Left ventricle myocardium inferior (tissue), 1 donor: ENCODE results near the gene OAT. TPM values are rescaled to one million over a fixed set of nuclear protein-coding genes. Genes with fewer than 3 reads are reported as not detected.

ENCODE experiments used
- DNase-seq: peaks from one replicate; pipeline ENCODE4 v3.0.0-alpha.2; 2020
- H3K27ac ChIP-seq: fragments of 200-600 bp; replicated peaks from 2 replicates; pipeline ENCODE4 v1.8.0; 2021
- H3K27me3 ChIP-seq: fragments of 200-600 bp; 2 replicates; pipeline ENCODE4 v1.8.0; 2021; ENCODE audit warnings: low read depth
- H3K36me3 ChIP-seq: fragments of 200-600 bp; 2 replicates; pipeline ENCODE4 v1.8.0; 2021
- H3K4me1 ChIP-seq: fragments of 200-600 bp; 2 replicates; pipeline ENCODE4 v1.8.0; 2021
- H3K4me3 ChIP-seq: fragments of 200-600 bp; 2 replicates; pipeline ENCODE4 v1.8.0; 2021; ENCODE audit warnings: mild to moderate bottlenecking, moderate library complexity
- H3K9me3 ChIP-seq: fragments of 200-600 bp; replicated peaks from 2 replicates; pipeline ENCODE4 v1.8.0; 2021
- intact Hi-C: fragments of 100-400 bp; cut with micrococcal nuclease; formaldehyde crosslinking; loops from one replicate; pipeline ENCODE4 v1.11.0; 2022
- total RNA-seq: library from RNA; stranded (reverse); fragmentation: NEBNext Ultra II Directional; extraction: Animal tissue kit (Norgen Biotek cat#: 25700); gene quantifications from one replicate; pipeline ENCODE4 v1.2.1, GENCODE V29; 2021
- TF ChIP-seq, protein P1 (sequence below): fragments of 200-600 bp; IDR thresholded peaks from 2 replicates; pipeline ENCODE4 v1.8.0; 2021; ENCODE audit warnings: antibody characterized with exemption, mild to moderate bottlenecking, borderline replicate concordance
- donor health status: DM: no; HTN: yes; CAD: no; lungs with severe emphysema.

The OAT gene
- total RNA-seq, 1 donor from 2014 or later, result 24.3 TPM

DNA sequence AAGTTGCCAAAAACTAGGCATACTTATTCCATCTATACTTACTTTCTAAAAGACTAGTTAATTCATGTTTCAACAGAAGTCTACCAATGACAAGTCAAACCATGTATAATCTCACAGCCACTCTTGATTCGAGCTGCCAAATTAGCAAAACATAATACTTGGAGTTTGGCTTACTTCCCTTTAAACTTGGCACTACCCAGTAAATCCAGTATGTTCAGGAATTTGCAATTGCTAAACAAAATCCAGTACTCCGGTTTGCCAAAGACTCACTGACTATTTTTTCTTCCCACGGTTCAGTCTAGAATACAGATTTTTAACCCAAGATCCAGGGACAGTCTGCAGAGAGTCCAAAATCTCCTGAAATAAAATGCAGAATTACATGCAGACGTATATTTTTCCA, 4.6 kb downstream of the OAT start:
- Histone ChIP-seq H3K4me3 (no peak overlapping the region), H3K36me3 (peaks cover 29% of the 10 kb centered on the region), H3K4me1 (peaks cover 45% of the 10 kb centered on the region), H3K9me3 (no peaks in the 10 kb centered on the region), H3K27me3 (no peaks in the 10 kb centered on the region), H3K27ac (no peak overlapping the region)
- no peak for DNase-seq
- TF ChIP-seq, protein P1, sequence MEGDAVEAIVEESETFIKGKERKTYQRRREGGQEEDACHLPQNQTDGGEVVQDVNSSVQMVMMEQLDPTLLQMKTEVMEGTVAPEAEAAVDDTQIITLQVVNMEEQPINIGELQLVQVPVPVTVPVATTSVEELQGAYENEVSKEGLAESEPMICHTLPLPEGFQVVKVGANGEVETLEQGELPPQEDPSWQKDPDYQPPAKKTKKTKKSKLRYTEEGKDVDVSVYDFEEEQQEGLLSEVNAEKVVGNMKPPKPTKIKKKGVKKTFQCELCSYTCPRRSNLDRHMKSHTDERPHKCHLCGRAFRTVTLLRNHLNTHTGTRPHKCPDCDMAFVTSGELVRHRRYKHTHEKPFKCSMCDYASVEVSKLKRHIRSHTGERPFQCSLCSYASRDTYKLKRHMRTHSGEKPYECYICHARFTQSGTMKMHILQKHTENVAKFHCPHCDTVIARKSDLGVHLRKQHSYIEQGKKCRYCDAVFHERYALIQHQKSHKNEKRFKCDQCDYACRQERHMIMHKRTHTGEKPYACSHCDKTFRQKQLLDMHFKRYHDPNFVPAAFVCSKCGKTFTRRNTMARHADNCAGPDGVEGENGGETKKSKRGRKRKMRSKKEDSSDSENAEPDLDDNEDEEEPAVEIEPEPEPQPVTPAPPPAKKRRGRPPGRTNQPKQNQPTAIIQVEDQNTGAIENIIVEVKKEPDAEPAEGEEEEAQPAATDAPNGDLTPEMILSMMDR, result no peak
- intact Hi-C loops, result no loop called here

DNA sequence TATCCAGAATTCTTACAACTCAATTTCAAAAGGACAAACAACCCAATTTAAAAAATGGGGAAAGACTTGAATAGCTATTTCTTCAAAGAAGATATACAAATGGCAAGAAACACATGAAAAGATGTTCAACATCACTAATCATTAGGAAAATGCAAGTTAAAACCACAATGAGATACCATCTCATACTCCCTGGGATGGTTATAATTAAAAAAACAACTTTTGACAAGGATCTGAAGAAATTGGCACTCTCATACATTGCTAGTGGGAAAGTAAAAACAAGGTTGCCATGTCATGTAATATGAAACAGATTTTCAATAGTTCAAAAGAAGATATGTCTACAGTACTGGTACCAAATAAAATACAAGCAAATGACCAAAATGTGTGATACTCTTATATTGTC, 9.0 kb downstream of the OAT start:
- Histone ChIP-seq H3K27ac (no peak overlapping the region), H3K4me3 (no peak overlapping the region), H3K9me3 (no peaks in the 10 kb centered on the region), H3K4me1 (peaks cover 12% of the 10 kb centered on the region), H3K27me3 (no peaks in the 10 kb centered on the region), H3K36me3 (peaks cover 67% of the 10 kb centered on the region)
- intact Hi-C loops, result no loop called here
- TF ChIP-seq, protein P1, result no peak
- no peak for DNase-seq

DNA sequence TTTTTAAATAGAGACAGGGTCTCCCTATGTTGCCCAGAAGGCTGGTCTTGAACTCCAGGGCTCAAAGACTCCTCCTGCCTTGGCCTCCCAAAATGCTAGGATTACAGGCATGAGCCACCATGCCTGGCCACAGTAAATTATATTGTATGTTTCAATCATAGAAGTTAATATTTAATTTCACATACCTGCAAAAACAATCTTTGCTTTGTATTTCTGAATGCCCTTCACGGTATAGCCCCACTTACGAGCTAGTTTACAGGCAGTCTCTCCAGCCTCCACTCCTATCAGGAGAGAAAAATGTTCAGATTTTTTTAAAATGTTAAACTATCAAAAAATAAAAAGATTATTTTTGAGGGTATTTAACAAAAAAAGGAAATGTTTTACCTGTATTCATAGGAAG, 10.4 kb downstream of the OAT start:
- Histone ChIP-seq H3K4me1 (peaks cover under 1% of the 10 kb centered on the region), H3K4me3 (no peak overlapping the region), H3K9me3 (no peaks in the 10 kb centered on the region), H3K27me3 (no peaks in the 10 kb centered on the region), H3K27ac (no peak overlapping the region), H3K36me3 (peaks cover 76% of the 10 kb centered on the region)
- TF ChIP-seq, protein P1, result no peak
- no peak for DNase-seq
- intact Hi-C loops, result no loop called here

DNA sequence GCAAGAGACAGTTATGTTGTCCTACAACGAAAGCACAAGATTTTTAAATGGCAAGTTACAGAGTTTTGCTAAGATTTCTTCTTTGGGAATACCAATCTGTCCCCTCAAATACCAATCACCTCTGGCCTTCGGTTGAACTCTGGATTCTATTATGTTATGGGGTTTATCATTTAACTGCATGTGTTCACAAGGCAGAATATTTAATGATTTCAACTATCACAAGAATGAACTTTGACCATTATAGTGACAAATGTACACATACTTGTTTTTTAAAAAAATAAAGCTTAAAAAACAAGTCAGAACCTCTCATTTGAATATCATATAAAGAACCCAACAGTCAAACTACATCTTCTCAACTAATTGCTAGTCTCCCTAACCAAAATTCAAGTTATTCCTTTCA, 11.3 kb downstream of the OAT start:
- H3K36me3 ChIP-seq, result peaks cover 85% of the 10 kb centered on the region
- no peak overlapping the region for H3K27ac ChIP-seq
- H3K9me3 ChIP-seq, result no peaks in the 10 kb centered on the region
- H3K4me1 ChIP-seq, result peaks cover 5% of the 10 kb centered on the region
- TF ChIP-seq, protein P1, result no peak
- no peak for DNase-seq
- no peak overlapping the region for H3K4me3 ChIP-seq
- intact Hi-C loops, result no loop called here
- H3K27me3 ChIP-seq, result no peaks in the 10 kb centered on the region

DNA sequence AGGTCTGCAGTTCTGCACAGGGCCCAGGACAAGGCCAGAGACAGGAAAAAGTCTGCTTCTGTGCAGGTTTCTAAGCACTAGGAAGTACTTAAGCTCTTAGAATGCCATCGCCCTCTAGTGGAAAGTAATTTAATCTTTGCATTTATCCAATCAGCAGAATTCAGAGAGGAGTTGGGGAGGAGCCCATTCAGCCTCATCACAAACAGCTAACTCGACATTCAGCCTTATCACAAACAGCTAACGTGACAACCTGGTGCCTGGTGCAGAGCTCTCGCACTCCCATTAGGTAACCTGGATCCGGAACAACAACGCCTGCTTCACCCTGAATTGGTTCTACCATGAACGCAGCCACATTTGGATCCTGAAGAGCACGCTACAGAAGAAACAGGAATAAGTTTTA, 15.2 kb downstream of the OAT start:
- Histone ChIP-seq H3K9me3 (no peaks in the 10 kb centered on the region), H3K27ac (peak overlapping the region; percentile 33), H3K36me3 (peaks cover 87% of the 10 kb centered on the region), H3K27me3 (no peaks in the 10 kb centered on the region), H3K4me3 (no peak overlapping the region), H3K4me1 (peaks cover 5% of the 10 kb centered on the region)
- TF ChIP-seq, protein P1, result peak; percentile 68
- intact Hi-C loops, result no loop called here
- no peak for DNase-seq

DNA sequence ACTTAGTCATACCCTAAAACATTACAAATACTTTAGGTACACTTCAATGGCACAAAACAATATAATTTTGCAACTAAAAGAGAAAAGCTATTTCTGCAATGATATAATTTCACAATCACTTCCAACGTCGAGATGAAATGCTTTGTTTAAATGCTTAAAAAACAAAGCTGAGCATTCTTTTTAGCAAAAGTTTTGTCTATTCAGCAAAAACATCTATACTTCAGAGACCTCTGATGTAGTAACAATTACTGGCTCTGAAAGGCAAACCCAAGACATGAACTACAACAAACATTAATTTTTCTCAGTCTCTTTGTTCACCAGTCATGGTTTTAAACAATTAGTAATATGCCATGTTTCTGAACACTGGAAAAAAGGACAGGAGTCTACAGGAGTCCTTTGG, 16.4 kb downstream of the OAT start:
- H3K4me3 ChIP-seq, result no peak overlapping the region
- no peak overlapping the region for H3K27ac ChIP-seq
- intact Hi-C loops, result no loop called here
- peaks cover 88% of the 10 kb centered on the region for H3K36me3 ChIP-seq
- H3K27me3 ChIP-seq, result no peaks in the 10 kb centered on the region
- H3K4me1 ChIP-seq, result peaks cover 5% of the 10 kb centered on the region
- no peaks in the 10 kb centered on the region for H3K9me3 ChIP-seq
- DNase-seq, result no peak
- TF ChIP-seq, protein P1, result no peak
